ENCODE data around the gene CHMP1A. TPM values are rescaled to one million over a fixed set of nuclear protein-coding genes. Genes with fewer than 3 reads are reported as not detected.

Gene CHMP1A
- polyA plus RNA-seq, 2 of the 4 experiments (the other 2 are of a cell fraction): 36.4 to 91.7 TPM

DNA sequence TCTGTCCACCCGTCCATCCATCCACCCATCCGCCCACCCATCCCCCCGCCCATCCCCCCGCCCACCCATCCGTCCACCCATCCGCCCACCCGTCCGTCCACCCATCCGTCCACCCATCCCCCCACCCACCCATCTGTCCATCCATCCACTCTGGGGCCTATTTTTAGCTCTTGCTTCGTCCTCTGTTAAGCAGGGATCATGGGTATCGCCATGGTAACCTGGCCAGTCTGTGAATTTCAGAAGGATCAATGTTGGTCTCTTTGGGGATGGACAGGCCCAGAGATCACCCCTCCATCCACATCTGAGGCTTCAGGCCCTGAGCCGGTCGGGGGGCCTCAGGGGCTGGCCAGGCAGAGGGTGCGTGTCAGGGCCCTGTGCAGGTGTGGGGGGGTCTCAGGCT, 59.3 kb downstream of the CHMP1A start:
- ATAC-seq: no peak
- CTCF ChIA-PET: interaction anchor here (1.7 kb wide), 1 partner anchor 13 kb away, joined by 4 read pairs; no protein-coding TSS in a partner anchor

DNA sequence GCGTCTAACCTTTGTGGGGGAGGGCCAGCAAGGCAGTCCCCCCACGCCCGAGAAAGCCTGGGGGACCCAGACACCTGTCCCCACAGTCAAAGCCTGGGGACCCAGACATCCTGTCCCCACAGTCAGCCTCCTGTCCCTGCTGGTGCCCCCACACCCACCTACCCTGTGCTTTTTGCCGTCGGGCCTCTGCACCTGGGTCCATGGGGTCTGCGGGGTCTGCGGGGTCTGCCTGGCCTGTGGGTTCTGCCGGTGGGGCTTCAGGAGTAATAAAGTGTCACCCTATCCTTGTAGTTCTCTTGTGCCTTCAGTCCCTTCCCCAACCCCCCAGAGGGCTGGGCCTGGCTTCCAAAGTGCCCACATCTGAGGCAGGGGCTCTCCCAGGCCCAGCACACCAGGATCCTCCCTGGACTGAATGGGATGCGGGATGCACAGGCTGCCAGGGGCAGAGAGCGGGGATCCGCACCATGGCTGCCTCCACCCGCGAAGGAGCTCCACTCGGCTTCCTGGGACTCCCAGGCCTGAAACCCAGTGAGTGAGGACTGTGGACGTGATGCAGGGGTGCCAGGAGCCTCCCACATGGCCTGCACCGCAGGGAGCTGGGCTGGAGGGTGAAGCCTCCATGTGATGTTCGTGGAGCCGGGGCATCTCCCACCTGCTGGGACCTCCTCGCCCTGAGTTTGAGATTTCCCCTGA, 60.4 kb downstream of the CHMP1A start:
- peak overlapping the region in 1 of 2 experiments; percentile 37; a peak in 2 of 6 replicates for H3K27ac ChIP-seq
- FAIRE-seq (no peak), ATAC-seq (peak; percentile 2 to 11; a peak in 3 of 6 replicates), DNase-seq (ENCODE audit: low read depth in 1 of 2, low spot score in 1 of 2) (peak in 1 of 2 experiments; percentile 49)
- no peak overlapping the region for H3K4me3 ChIP-seq
- WGBS (ENCODE audit: missing lambda C conversion rate): 72% methylated on average over 15 of the region's 19 CpGs
- CTCF ChIA-PET: interaction anchor here (0.9 to 1.7 kb wide), 3 partner anchors 14 to 103 kb away, joined by 3 to 4 read pairs (median 4); no protein-coding TSS in a partner anchor
- no peak for TF ChIP-seq SMC3 (IDR thresholded peaks at IDR 0.05)
- TF ChIP-seq, protein P1, sequence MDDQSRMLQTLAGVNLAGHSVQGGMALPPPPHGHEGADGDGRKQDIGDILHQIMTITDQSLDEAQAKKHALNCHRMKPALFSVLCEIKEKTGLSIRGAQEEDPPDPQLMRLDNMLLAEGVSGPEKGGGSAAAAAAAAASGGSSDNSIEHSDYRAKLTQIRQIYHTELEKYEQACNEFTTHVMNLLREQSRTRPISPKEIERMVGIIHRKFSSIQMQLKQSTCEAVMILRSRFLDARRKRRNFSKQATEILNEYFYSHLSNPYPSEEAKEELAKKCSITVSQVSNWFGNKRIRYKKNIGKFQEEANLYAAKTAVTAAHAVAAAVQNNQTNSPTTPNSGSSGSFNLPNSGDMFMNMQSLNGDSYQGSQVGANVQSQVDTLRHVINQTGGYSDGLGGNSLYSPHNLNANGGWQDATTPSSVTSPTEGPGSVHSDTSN (IDR thresholded peaks at IDR 0.05): peak; percentile 50; the same call in 1 of the 2 replicates
- TF ChIP-seq, protein P2, sequence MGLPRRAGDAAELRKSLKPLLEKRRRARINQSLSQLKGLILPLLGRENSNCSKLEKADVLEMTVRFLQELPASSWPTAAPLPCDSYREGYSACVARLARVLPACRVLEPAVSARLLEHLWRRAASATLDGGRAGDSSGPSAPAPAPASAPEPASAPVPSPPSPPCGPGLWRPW (IDR thresholded peaks at IDR 0.05): no peak
- no peak overlapping the region for H3K4me2 ChIP-seq
- no peaks in the 10 kb centered on the region for H3K9me3 ChIP-seq
- POLR2A ChIA-PET: no interaction called here
- peaks cover 20% of the 10 kb centered on the region for H3K4me1 ChIP-seq

More for the DNA sequence above, 59.3 kb downstream of the CHMP1A start:
- no peak for FAIRE-seq
- DNase-seq (ENCODE audit: low read depth in 1 of 2, low spot score in 1 of 2): peak; percentile 44 to 71
- WGBS (ENCODE audit: missing lambda C conversion rate): 81% methylated on average over 5 of the region's 14 CpGs
- Histone ChIP-seq H3K9me3 (no peaks in the 10 kb centered on the region), H3K4me2 (no peak overlapping the region), H3K4me1 (peaks cover 30% of the 10 kb centered on the region), H3K4me3 (no peak overlapping the region), H3K27ac (no peak overlapping the region)
- POLR2A ChIA-PET: no interaction called here
- TF ChIP-seq, protein P3, sequence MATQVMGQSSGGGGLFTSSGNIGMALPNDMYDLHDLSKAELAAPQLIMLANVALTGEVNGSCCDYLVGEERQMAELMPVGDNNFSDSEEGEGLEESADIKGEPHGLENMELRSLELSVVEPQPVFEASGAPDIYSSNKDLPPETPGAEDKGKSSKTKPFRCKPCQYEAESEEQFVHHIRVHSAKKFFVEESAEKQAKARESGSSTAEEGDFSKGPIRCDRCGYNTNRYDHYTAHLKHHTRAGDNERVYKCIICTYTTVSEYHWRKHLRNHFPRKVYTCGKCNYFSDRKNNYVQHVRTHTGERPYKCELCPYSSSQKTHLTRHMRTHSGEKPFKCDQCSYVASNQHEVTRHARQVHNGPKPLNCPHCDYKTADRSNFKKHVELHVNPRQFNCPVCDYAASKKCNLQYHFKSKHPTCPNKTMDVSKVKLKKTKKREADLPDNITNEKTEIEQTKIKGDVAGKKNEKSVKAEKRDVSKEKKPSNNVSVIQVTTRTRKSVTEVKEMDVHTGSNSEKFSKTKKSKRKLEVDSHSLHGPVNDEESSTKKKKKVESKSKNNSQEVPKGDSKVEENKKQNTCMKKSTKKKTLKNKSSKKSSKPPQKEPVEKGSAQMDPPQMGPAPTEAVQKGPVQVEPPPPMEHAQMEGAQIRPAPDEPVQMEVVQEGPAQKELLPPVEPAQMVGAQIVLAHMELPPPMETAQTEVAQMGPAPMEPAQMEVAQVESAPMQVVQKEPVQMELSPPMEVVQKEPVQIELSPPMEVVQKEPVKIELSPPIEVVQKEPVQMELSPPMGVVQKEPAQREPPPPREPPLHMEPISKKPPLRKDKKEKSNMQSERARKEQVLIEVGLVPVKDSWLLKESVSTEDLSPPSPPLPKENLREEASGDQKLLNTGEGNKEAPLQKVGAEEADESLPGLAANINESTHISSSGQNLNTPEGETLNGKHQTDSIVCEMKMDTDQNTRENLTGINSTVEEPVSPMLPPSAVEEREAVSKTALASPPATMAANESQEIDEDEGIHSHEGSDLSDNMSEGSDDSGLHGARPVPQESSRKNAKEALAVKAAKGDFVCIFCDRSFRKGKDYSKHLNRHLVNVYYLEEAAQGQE (IDR thresholded peaks at IDR 0.05): no peak
- TF ChIP-seq CEBPB (IDR thresholded peaks at IDR 0.05) (no peak), HEYL (CRISPR knock-in tag; IDR thresholded peaks at IDR 0.05) (no peak), MAZ (IDR thresholded peaks at IDR 0.05; ENCODE audit: borderline replicate concordance, low read depth, low read length) (no peak), RARB (CRISPR knock-in tag; IDR thresholded peaks at IDR 0.05) (no peak), POLR2AphosphoS2 (conservative IDR thresholded peaks at IDR 0.05; ENCODE audit: low read length) (no peak), FOSL2 (IDR thresholded peaks at IDR 0.05) (no peak), FOSL2 (CRISPR knock-in tag; IDR thresholded peaks at IDR 0.05) (no peak), NPAS2 (CRISPR knock-in tag; IDR thresholded peaks at IDR 0.05; ENCODE audit: borderline replicate concordance) (no peak), ESRRA (IDR thresholded peaks at IDR 0.05; ENCODE audit: borderline replicate concordance, low read length) (no peak), GATA3 (IDR thresholded peaks at IDR 0.05; ENCODE audit: borderline replicate concordance) (no peak), CBX8 (IDR thresholded peaks at IDR 0.05) (no peak), NR3C1 (IDR thresholded peaks at IDR 0.05) (no peak), CBX2 (IDR thresholded peaks at IDR 0.05; ENCODE audit: borderline replicate concordance, low read depth) (no peak), TP53 (CRISPR knock-in tag; IDR thresholded peaks at IDR 0.05) (no peak)
- TF ChIP-seq, protein P4, sequence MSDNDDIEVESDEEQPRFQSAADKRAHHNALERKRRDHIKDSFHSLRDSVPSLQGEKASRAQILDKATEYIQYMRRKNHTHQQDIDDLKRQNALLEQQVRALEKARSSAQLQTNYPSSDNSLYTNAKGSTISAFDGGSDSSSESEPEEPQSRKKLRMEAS (IDR thresholded peaks at IDR 0.05): no peak
- TF ChIP-seq, protein P2 (IDR thresholded peaks at IDR 0.05): no peak
- TF ChIP-seq, protein P1 (IDR thresholded peaks at IDR 0.05): no peak

All from A549 (cell line).